Measurements from ENCODE around the gene ITGA3. TPM values are rescaled to one million over a fixed set of nuclear protein-coding genes. Genes with fewer than 3 reads are reported as not detected.
A peak's percentile ranks its signal among the peaks of the same experiment; 100 is the strongest.

ITGA3 gene
- polyA plus RNA-seq, 1 of the 3 experiments (the other 2 are of a cell fraction): 766 TPM

DNA sequence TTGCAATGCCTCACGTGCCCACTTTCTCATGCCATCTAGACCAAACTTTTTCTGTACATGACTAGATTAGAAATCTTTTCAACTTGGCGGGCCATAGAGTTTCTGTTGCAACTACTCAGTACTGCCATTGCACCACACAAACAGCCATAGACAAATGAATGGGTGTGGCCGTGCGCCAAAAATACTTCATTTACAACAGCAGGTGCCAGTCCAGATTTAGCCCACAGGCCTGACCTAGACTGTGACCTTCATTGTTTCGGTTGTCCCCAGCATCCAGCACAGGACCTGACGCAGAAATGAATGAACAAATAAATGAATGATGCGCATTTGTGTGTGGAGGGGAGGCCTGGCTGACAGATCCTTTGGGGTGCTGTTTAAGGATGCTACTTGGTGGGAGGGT, 24.9 kb downstream of the ITGA3 start:
- Histone ChIP-seq H2AFZ (ENCODE audit: low read depth) (no peak overlapping the region), H3K9ac (no peak overlapping the region), H3K36me3 (replicated peaks in 1 of 2; ENCODE audit: control insufficient read depth in 1 of 2, insufficient read depth in 2 of 2, low read length in 1 of 2) (peaks cover 70 to 91% of the 10 kb centered on the region in 2 experiments), H3K27me3 (ENCODE audit: insufficient read depth) (no peaks in the 10 kb centered on the region), H3K4me3 (ENCODE audit: low read depth in 2 of 2, low read length in 1 of 2) (no peak overlapping the region), H3K4me2 (no peak overlapping the region), H3K9me2 (no peaks in the 10 kb centered on the region), H3K27ac (ENCODE audit: low read depth in 2 of 2, low read length in 1 of 2) (peak overlapping the region in 1 of 2 experiments; percentile 32; a peak in 2 of 4 replicates), H3K4me1 (ENCODE audit: control insufficient read depth in 1 of 2, insufficient read depth in 2 of 2, low read depth in 1 of 2, low read length in 1 of 2) (no peaks in the 10 kb centered on the region), H3K79me2 (ENCODE audit: insufficient read depth) (peaks cover 51% of the 10 kb centered on the region; the same call in 1 of the 2 replicates), H3F3A (replicated peaks; ENCODE audit: insufficient read depth) (peaks cover 97% of the 10 kb centered on the region), H3K9me3 (no peaks in the 10 kb centered on the region), H4K20me1 (ENCODE audit: insufficient read depth) (peaks cover 72% of the 10 kb centered on the region)
- ChIA-PET POLR2A (no interaction called here), CTCF (interaction anchor here (1.2 to 3.3 kb wide), 3 partner anchors 13 to 55 kb away, joined by 3 to 26 read pairs (median 13); no protein-coding TSS in a partner anchor)
- no peak for TF ChIP-seq ELF1 (IDR thresholded peaks at IDR 0.05)
- no peak for TF ChIP-seq FOXM1 (IDR thresholded peaks at IDR 0.05; ENCODE audit: low read depth)
- TF ChIP-seq TAF1 (IDR thresholded peaks at IDR 0.05; ENCODE audit: borderline replicate concordance, low read depth, low read length): no peak
- no peak for TF ChIP-seq EP300 (IDR thresholded peaks at IDR 0.05; ENCODE audit: borderline replicate concordance in 1 of 2, low read depth in 1 of 2, low read length in 1 of 2)
- TF ChIP-seq, protein P1, sequence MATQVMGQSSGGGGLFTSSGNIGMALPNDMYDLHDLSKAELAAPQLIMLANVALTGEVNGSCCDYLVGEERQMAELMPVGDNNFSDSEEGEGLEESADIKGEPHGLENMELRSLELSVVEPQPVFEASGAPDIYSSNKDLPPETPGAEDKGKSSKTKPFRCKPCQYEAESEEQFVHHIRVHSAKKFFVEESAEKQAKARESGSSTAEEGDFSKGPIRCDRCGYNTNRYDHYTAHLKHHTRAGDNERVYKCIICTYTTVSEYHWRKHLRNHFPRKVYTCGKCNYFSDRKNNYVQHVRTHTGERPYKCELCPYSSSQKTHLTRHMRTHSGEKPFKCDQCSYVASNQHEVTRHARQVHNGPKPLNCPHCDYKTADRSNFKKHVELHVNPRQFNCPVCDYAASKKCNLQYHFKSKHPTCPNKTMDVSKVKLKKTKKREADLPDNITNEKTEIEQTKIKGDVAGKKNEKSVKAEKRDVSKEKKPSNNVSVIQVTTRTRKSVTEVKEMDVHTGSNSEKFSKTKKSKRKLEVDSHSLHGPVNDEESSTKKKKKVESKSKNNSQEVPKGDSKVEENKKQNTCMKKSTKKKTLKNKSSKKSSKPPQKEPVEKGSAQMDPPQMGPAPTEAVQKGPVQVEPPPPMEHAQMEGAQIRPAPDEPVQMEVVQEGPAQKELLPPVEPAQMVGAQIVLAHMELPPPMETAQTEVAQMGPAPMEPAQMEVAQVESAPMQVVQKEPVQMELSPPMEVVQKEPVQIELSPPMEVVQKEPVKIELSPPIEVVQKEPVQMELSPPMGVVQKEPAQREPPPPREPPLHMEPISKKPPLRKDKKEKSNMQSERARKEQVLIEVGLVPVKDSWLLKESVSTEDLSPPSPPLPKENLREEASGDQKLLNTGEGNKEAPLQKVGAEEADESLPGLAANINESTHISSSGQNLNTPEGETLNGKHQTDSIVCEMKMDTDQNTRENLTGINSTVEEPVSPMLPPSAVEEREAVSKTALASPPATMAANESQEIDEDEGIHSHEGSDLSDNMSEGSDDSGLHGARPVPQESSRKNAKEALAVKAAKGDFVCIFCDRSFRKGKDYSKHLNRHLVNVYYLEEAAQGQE (IDR thresholded peaks at IDR 0.05; ENCODE audit: low read depth, low read length): no peak
- TF ChIP-seq, protein P2, sequence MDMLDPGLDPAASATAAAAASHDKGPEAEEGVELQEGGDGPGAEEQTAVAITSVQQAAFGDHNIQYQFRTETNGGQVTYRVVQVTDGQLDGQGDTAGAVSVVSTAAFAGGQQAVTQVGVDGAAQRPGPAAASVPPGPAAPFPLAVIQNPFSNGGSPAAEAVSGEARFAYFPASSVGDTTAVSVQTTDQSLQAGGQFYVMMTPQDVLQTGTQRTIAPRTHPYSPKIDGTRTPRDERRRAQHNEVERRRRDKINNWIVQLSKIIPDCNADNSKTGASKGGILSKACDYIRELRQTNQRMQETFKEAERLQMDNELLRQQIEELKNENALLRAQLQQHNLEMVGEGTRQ (IDR thresholded peaks at IDR 0.05; ENCODE audit: borderline replicate concordance, low read depth, low read length): no peak
- TF ChIP-seq, protein P3, sequence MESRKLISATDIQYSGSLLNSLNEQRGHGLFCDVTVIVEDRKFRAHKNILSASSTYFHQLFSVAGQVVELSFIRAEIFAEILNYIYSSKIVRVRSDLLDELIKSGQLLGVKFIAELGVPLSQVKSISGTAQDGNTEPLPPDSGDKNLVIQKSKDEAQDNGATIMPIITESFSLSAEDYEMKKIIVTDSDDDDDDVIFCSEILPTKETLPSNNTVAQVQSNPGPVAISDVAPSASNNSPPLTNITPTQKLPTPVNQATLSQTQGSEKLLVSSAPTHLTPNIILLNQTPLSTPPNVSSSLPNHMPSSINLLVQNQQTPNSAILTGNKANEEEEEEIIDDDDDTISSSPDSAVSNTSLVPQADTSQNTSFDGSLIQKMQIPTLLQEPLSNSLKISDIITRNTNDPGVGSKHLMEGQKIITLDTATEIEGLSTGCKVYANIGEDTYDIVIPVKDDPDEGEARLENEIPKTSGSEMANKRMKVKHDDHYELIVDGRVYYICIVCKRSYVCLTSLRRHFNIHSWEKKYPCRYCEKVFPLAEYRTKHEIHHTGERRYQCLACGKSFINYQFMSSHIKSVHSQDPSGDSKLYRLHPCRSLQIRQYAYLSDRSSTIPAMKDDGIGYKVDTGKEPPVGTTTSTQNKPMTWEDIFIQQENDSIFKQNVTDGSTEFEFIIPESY (IDR thresholded peaks at IDR 0.05; ENCODE audit: borderline replicate concordance, low read depth): no peak
- TF ChIP-seq FOSL2 (IDR thresholded peaks at IDR 0.05; ENCODE audit: borderline replicate concordance, low read depth): no peak
- no peak for TF ChIP-seq MEF2A (IDR thresholded peaks at IDR 0.05; ENCODE audit: borderline replicate concordance, low read depth)
- TF ChIP-seq GATA2 (CRISPR knock-in tag; IDR thresholded peaks at IDR 0.05): no peak
- TF ChIP-seq RCOR1 (IDR thresholded peaks at IDR 0.05; ENCODE audit: low read length): no peak
- no peak for TF ChIP-seq EZH2phosphoT487 (IDR thresholded peaks at IDR 0.05; ENCODE audit: borderline replicate concordance, low read depth)
- TF ChIP-seq POLR2AphosphoS5 (IDR thresholded peaks at IDR 0.05; ENCODE audit: low read depth, low read length): no peak
- no peak for TF ChIP-seq RXRA (IDR thresholded peaks at IDR 0.05; ENCODE audit: borderline replicate concordance, low read depth)
- TF ChIP-seq, protein P4, sequence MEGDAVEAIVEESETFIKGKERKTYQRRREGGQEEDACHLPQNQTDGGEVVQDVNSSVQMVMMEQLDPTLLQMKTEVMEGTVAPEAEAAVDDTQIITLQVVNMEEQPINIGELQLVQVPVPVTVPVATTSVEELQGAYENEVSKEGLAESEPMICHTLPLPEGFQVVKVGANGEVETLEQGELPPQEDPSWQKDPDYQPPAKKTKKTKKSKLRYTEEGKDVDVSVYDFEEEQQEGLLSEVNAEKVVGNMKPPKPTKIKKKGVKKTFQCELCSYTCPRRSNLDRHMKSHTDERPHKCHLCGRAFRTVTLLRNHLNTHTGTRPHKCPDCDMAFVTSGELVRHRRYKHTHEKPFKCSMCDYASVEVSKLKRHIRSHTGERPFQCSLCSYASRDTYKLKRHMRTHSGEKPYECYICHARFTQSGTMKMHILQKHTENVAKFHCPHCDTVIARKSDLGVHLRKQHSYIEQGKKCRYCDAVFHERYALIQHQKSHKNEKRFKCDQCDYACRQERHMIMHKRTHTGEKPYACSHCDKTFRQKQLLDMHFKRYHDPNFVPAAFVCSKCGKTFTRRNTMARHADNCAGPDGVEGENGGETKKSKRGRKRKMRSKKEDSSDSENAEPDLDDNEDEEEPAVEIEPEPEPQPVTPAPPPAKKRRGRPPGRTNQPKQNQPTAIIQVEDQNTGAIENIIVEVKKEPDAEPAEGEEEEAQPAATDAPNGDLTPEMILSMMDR (IDR thresholded peaks at IDR 0.05): no peak
- no peak for TF ChIP-seq TEAD4 (IDR thresholded peaks at IDR 0.05; ENCODE audit: borderline replicate concordance, insufficient read depth)
- TF ChIP-seq, protein P5, sequence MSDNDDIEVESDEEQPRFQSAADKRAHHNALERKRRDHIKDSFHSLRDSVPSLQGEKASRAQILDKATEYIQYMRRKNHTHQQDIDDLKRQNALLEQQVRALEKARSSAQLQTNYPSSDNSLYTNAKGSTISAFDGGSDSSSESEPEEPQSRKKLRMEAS (IDR thresholded peaks at IDR 0.05; ENCODE audit: low read depth): no peak
- TF ChIP-seq, protein P6, sequence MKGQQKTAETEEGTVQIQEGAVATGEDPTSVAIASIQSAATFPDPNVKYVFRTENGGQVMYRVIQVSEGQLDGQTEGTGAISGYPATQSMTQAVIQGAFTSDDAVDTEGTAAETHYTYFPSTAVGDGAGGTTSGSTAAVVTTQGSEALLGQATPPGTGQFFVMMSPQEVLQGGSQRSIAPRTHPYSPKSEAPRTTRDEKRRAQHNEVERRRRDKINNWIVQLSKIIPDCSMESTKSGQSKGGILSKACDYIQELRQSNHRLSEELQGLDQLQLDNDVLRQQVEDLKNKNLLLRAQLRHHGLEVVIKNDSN (IDR thresholded peaks at IDR 0.05; ENCODE audit: borderline replicate concordance, low read depth): no peak
- no peak for DNase-seq
- WGBS (ENCODE audit: low lambda C conversion rate): 98% methylated on average over 7 of the region's 7 CpGs
